ENCODE results near the gene NCBP1. TPM values are rescaled to one million over a fixed set of nuclear protein-coding genes. Genes with fewer than 3 reads are reported as not detected.

The NCBP1 gene
- total and polyA plus RNA-seq, 8 donors, result 5.5 to 90.4 (median 18.5) TPM

GRCh38 chr9:97635026-97635425 lies 1.4 kb downstream of the NCBP1 start:
- Histone ChIP-seq H3K4me1 (peaks cover 40 to 72% (median 59%) of the 10 kb centered on the region in 4 donors), H3K36me3 (no peaks in the 10 kb centered on the region), H3K27ac (peak overlapping the region in 2 of 5 donors; percentile 92 to 99), H3K9me3 (no peaks in the 10 kb centered on the region), H3K4me3 (peak overlapping the region in 2 of 4 donors; percentile 79 to 81), H3K27me3 (no peaks in the 10 kb centered on the region)
- intact Hi-C loops (cut with DNase I; ENCODE audit: low total_unique reads), result no loop called here
- no peak for TF ChIP-seq POLR2AphosphoS5 (IDR thresholded peaks at IDR 0.05)
- no peak for TF ChIP-seq POLR2A (IDR thresholded peaks at IDR 0.05)
- no peak for TF ChIP-seq EP300 (IDR thresholded peaks at IDR 0.05)
- no peak for TF ChIP-seq CTCF (IDR thresholded peaks at IDR 0.05)
- 65 to 72% (median 71%) methylated on average over 7 of the region's 7 CpGs for WGBS, 5 donors
- DNase-seq, result no peak

- H3K36me3 ChIP-seq, result peaks cover 0 to 13% (median 9%) of the 10 kb centered on the region in 4 donors
- no peaks in the 10 kb centered on the region for H3K27me3 ChIP-seq
- WGBS, 5 donors, result 69 to 74% (median 71%) methylated on average over 3 of the region's 3 CpGs
- H3K4me1 ChIP-seq, result peaks cover 33 to 67% (median 57%) of the 10 kb centered on the region in 4 donors
- TF ChIP-seq POLR2AphosphoS5 (IDR thresholded peaks at IDR 0.05) (no peak), POLR2A (IDR thresholded peaks at IDR 0.05) (no peak), EP300 (IDR thresholded peaks at IDR 0.05) (no peak), CTCF (IDR thresholded peaks at IDR 0.05) (no peak)
- H3K9me3 ChIP-seq, result no peaks in the 10 kb centered on the region
- intact Hi-C loops (cut with DNase I; ENCODE audit: low total_unique reads), result no loop called here
- H3K4me3 ChIP-seq, result no peak overlapping the region
- no peak overlapping the region for H3K27ac ChIP-seq
- DNase-seq, result no peak
Measured at GRCh38 chr9:97636903-97637302, 3.3 kb downstream of the NCBP1 start.

- intact Hi-C loops (cut with DNase I; ENCODE audit: low total_unique reads), result no loop called here
- DNase-seq, result no peak
- TF ChIP-seq CTCF (IDR thresholded peaks at IDR 0.05), result no peak
- TF ChIP-seq EP300 (IDR thresholded peaks at IDR 0.05), result no peak
- TF ChIP-seq POLR2AphosphoS5 (IDR thresholded peaks at IDR 0.05), result no peak
- TF ChIP-seq POLR2A (IDR thresholded peaks at IDR 0.05), result no peak
- H3K4me3 ChIP-seq, result no peak overlapping the region
- H3K4me1 ChIP-seq, result peaks cover 30 to 62% (median 51%) of the 10 kb centered on the region in 4 donors
- no peaks in the 10 kb centered on the region for H3K9me3 ChIP-seq
- no peaks in the 10 kb centered on the region for H3K27me3 ChIP-seq
- peaks cover 8 to 31% (median 25%) of the 10 kb centered on the region in 4 donors for H3K36me3 ChIP-seq
- 43 to 69% (median 64%) methylated on average over 3 of the region's 3 CpGs for WGBS, 5 donors
- no peak overlapping the region for H3K27ac ChIP-seq
Measured at GRCh38 chr9:97638666-97639065, 5.0 kb downstream of the NCBP1 start.

- Histone ChIP-seq H3K4me3 (no peak overlapping the region), H3K36me3 (peaks cover 15 to 46% (median 42%) of the 10 kb centered on the region in 4 donors), H3K9me3 (no peaks in the 10 kb centered on the region), H3K27me3 (no peaks in the 10 kb centered on the region), H3K27ac (no peak overlapping the region), H3K4me1 (peaks cover 22 to 50% (median 41%) of the 10 kb centered on the region in 4 donors)
- 29 to 61% (median 45%) methylated on average over 2 of the region's 2 CpGs for WGBS, 5 donors
- DNase-seq, result peak in 1 of 2 donors; percentile 59
- intact Hi-C loops (cut with DNase I; ENCODE audit: low total_unique reads), result no loop called here
- TF ChIP-seq POLR2AphosphoS5 (IDR thresholded peaks at IDR 0.05) (no peak), EP300 (IDR thresholded peaks at IDR 0.05) (no peak), POLR2A (IDR thresholded peaks at IDR 0.05) (no peak), CTCF (IDR thresholded peaks at IDR 0.05) (no peak)
Measured at GRCh38 chr9:97640325-97640724, 6.7 kb downstream of the NCBP1 start.
